Eye (tissue), 1 donor: ENCODE data around the gene APOL3.
"Not testable (repeated sequence)": the region's sequence is repeated elsewhere in the genome, so short reads cannot be mapped to it uniquely, and the experiment has no call there.

Experiments
- DNase-seq: peaks from one replicate; pipeline ENCODE4 v3.0.0-alpha.2; 2015

APOL3 gene

DNA sequence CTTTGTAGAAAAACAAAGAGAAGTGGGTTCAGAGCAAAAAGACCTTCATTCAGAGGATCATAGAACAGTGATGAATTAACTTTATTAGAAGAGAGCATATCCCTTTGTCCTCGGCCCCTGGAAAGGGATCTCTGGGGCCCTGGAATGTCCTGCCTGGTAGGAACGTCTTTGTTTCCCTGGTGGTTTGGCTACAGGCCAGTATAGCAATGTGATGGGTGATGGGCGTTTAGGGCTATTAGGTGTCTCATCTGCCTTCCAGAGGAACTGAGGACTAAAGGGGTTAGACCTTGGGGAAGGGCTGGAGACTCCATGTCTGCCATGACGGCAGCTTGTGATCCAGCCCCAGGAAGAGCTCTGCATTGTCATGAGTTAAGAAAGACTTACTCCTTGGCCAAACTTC lies 32.0 kb upstream of the APOL3 start:
- no peak for DNase-seq

DNA sequence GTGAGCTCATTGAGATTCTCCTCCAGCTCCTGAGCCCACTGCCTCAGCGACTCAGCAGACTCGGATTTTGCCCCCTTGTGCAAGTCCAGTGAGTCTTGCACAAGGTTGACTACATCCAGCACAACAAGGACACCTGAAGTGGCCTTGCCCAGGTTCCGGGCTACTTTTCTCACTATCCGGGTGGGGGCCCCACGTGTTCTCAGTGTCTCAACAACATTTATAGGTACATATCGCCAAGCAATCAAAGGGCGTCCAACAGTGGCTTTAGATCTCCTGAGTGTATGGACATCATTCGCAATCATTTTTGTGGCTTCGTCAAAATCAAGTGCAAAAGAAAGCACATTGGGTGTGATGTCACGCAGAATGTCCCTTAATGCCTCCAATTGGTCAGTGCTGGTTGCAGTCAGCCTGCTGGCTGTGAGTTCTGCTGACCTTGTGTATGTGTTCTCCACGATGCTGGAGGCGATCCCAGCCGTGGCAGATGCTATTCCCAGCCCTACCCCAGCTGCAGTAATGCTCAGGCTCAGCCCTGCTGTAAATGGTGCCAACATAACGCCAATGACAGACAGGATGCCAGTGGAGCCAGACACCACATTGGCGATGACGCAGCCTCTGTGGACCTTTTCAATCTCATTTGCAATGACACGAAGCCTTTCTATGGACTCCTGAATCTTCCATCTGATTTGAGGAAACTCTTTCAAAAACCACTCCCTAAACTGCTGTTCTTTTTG lies 30.7 kb upstream of the APOL3 start:
- no peak for DNase-seq

DNA sequence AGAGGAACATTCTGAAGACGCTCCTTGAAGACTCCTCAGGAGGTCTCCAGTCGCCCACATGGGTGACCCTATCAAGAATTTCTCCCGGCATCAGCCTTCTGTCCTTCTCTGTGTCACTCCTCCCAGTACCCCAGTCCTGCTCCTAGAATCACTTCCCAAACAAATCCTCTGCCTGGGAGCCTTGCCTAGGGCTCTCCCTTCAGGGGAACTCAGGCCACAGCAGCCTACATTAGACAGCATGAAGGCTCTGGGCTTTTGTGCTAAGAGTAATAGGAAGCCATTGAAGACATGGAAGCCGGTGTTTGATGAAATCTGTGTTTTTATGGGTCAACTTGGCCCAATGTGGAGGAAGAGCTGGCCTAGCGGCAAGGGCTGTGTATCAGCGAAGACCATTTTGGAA lies 27.3 kb upstream of the APOL3 start:
- not testable (repeated sequence) for DNase-seq

DNA sequence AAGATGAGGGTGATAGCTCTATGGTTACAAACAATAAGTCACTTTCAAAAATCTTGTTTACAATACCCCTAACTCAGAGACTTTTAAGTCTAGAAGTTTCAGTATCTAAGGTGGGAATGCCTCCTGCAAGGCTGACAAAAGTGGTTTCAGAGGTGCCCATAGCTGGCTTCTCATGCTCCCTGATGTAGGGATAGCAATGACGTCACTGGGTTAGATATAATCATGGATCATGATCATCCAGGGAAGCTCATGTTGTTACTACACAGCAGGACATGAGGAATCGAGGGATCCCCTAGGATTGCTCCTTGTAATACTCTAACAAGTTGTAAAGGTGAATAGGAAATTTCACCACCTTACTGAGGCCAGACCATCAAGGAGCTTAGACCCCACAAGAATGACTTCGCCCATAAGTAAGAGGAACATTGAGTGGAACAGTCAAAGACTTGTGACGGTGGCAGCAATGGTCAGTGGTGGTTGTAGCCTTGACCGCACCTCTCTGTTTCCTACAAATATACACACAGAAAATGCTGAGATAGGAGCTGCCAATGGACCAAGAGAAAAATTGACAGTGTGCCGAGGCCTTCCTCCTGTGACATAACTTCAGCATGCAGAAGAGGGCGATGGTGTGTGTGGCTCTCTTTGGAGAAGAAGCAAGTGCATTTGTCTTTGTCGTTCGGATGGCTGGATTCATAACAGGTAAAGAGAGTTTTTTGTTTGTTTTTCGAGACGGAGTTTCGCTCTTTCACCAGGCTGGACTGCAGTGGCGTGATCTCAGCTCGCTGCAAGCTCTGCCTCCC lies 25.5 kb upstream of the APOL3 start:
- no peak for DNase-seq

DNA sequence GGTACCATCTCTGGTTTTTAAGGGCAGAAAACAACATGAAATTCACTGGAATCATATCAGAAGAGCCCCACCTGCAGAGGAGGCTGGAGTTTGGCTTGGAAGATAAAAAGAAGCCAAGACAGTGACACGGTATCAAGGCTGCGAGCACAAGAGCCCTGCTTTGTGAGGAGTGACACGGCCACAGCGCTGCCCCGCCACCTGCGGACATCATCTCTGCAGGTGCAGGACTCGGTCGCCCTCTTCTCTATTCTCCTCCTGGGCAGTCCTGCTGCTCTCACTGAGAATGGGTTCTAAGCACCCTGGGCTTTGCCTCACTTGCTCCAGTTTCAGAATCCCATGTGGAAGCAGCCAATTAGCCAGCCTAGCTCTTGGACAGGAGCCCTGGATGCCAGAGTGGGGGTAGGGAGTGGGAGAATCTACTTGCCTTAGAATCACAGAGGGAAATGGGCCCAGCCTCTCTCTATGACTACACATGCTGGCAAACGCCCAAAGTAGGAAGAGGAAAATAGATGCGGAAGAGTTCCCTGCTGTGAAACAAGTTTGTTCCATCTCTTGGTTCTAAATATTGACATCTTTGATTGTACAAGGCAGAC lies 24.0 kb upstream of the APOL3 start:
- DNase-seq: no peak

DNA sequence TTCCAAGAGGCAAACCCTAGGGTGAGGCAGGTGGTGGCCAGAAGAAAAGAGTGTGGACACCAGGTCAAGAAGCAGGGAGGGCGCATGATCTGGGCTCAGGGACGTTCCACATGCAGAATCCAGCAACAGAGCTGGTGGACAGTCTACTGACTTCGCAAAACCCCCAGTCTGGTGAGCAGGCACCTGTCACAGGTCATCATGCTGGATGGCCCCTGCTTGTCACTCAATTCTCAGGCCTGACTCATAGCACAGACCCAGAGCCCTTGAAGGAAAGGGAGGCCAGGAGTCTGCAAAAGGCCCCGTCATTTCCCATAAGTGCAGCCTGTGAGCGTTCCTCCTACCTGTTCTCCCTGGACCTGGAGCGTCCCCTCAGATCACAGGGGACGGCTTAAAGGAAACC lies 22.9 kb upstream of the APOL3 start:
- no peak for DNase-seq

DNA sequence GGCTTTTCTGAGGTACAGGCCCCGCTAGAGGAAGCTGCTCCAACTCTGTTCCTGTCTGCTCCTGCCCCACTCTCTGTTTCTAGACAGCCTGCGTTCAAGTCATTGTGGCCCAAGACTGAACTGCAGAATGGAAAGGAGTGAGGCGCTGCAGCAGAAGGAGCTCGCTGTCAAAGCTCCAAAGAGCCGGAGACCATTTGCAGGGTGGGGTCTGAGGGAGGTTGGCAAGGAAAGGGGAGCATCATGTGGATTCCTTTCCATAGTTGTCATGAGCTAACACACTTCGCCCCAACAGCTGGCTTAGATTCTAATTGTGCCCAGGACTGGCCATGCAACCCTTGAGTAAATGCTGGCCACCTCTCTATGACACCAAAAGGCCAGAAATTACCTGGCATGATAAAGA lies 22.3 kb upstream of the APOL3 start:
- DNase-seq: no peak

DNA sequence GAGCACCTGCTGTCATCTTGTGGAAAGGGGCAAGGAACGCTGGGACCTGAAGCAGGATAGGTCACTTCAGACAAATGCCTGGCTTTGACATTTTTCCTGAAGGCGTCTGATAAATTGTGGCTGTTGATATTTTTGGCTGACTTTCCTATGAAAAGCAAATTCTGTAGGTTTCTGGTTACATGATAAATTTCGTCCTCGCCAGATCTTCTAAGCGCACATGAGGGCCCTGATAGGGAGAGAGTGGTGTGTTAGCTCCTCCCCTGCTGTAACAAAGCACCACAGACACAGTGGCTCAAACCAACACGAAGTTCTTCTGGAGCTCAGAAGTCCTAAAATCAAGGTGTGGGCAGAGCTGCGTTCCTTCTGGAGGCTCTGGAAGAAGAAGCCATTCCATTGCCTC lies 21.5 kb upstream of the APOL3 start:
- peak; percentile 19 for DNase-seq

DNA sequence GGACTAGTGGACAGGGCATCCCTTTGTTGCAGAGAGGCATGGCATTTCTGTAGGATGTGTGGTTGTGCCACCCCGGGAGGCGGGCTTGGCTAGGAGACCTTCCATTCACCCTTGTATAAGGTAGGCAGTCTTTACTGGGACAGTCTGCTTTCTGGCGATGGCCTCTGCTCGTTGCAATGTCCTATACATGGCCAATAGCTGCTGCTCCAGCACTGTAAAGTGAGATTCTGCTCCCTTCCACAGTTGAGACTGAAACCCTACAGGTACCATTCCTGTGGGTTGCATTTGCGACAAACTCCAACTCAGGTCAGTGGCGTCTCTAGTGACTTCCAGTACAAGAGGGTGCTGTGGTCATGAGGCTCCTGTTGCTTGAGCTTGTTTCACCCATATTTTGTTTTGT lies 20.4 kb upstream of the APOL3 start:
- DNase-seq: no peak

DNA sequence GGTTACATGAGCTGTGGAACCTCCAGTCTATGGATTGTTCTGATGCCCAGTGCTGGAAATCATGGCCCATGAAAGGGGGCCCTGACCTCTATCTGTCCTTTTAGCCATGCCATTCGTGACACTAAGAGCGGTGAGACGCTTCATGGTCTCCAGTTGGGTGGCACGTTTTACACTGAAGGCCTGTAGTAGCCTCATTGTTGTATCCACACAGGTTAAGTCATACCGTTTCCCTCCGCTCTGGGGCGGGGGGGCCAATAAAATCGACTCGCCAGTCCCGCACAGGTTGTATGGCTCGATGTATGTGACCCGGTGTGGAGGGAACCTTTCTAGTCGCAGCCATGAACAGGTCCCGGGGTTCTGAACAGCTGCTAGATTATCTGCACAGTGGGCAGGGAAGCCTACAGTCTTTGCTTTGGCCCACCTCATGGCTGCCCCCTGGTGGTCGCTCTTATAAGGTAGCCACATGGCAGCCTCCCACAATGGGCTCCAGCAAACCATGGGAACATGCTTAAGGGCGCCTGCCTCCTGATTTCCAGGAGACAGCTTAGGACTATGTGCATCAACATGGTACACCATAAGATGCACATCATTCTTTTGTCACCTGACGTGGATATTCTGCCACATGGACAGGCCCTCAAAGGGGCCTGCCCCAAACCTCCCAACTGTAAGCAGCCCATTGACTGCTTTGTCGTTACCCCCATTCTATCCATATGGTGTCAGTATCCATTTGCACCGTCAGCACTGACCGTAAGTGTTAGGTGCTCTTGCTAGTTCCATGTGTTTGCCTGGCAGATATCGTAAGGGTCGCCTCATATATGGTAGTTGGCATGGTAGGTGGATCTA lies 19.7 kb upstream of the APOL3 start:
- DNase-seq: peak; percentile 73

DNA sequence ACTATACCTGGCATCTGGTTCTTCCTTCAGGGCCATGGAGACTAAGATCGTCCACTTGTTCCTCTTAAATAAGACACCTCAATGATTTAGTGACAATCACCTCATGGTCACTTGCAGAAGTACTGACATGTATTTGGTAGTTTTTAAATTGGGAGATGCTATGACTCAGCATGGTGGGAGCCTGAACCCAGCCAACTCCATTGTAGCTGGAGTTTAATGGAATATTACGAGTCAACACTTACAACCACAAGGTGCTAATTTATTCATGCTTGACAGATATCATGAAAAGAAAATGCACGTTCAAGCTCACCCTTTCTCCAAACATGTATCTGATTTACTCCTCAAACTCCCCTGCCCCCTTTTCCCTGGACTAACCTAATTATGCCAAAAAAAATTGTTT lies 16.6 kb upstream of the APOL3 start:
- DNase-seq: no peak

DNA sequence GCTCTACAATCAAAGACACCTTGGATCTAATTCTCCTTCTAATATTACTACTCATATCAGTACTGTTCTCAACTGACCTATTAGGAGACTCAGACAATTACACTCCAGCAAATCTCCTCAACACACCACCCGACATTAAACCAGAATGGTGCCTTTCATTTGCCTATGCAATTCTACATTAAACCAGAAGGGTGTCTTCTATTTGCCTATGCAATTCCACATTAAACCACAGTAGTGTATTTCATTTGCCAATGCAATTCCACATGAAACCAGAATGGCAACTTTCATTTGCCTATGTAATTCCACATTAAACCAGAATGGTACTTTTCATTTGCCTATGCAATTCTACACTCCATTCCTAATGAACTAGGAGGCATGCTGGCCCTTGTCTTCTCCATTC lies 15.3 kb upstream of the APOL3 start:
- no peak for DNase-seq

DNA sequence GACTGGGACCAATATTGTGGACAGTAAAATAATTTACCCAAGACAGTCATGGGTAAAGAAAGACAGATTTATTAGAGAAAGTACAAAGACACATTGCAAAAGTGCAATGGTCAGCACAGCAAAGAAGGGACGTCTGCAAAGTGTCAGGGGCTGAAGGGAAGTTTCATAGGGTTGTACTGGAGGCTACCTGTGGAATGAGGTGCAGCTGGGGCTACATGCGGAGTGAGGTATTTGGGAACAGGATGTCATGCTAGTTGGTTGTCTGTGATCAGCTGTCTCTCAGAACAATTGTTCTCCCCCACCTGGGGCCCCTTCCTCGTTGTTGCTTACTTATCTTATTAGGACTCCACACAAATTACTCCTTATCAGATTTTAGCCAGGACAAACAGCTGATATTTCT lies 11.4 kb upstream of the APOL3 start:
- DNase-seq: no peak

DNA sequence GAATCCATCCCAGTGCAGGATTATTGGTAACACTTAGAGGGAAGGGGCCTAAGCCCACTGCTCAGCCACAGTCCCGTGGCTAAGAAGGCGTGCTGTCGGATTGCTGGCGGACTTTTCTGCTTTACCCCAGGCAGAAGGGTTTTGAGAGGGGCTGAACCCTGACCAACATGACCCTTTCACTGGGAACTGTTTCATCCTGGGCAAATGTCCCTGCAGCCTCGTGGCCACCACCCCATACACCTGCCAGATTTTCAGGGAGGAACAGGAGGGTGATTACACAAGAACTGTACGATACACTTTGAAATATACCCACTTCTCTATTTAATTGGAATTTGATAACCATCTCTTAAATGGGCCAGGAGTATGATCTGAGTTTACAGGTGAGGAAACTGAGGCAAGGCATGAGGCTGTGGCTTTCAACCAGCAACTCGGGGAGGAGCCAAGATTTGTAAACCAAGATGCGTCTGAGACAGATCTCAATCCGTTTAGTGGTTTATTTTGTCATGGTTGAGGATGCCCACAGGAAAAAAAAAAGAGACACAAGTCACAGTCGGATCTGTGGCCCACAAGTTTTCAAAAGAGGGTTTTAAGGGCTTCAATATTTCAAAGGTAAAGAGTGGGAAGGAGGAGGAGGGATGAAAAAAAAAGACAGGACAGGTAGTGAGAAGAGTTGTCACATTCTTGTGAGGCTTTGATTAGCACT lies 6.1 kb upstream of the APOL3 start:
- no peak for DNase-seq

DNA sequence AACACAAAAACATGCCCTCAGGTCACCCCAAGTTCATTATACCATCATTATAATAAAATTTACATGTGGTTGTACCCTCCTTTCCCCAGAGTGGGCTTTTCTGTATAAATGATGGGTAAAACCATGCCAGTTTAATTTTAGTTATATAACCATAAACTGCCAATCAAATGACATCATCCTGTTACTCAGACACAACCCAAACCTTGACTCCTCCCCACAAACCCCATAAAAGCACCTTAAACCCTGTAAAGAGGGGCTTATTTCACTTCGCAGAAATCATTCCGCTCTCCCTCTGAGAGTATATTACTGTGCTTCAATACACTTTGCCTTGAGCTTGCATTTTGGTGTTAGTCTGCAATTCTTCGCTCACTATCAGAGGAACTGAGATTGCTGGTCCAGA lies 5.5 kb upstream of the APOL3 start:
- DNase-seq: no peak

DNA sequence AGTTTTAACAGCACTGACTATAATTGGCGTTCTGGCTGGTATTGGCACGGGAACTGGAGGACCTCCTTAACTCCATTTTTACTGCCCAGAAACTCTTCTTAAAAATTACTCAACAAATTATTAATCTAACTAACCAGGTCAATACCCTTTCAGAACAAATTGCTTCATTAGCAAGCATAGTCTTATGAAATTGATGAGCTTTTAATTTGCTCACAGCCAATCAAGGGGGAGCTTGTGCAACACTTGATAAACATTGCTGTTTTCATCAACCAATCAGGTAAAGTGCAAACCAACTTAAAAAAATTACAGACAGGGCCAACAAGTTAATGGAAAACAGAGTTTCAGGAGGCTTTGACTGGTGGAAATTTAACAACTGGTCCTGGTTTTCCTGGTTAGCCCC lies 4.6 kb upstream of the APOL3 start:
- DNase-seq: no peak

DNA sequence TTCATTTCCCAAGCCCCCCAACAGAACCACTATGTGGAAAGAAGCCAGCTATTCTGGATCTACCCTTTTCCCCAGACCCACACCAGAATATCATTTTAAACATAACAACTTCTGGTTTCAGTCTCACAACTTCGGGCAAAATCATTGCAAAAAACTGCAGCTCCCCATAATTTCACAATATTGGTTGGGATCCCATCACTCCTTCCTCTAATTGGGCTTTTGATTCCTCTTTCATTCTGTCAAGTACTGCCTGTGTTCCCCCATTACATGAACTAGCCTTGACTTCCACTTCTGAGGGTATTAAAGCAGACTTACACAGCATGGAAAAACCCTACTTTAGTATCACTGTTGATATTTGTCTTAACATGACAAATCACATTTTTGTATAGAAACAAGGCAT lies 4.1 kb upstream of the APOL3 start:
- no peak for DNase-seq

DNA sequence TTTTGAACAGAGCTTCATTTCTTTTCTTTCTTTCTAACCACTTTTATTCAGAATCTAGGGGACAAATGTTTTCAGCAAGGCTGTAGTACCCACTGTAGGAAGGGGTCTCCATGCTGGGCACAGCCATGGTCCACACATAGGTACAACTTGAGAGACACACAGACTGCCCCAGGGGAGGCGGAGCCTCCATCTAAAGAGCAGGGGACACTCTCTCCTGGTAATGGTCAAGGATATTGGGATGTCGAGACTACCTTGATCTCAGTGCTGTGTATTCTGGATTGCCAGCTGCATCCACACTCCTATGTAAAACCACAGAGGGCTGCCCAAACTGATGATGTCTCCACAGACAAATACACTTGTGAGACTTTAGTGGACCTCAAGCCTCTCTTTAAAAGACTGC lies 2.9 kb upstream of the APOL3 start:
- no peak for DNase-seq

DNA sequence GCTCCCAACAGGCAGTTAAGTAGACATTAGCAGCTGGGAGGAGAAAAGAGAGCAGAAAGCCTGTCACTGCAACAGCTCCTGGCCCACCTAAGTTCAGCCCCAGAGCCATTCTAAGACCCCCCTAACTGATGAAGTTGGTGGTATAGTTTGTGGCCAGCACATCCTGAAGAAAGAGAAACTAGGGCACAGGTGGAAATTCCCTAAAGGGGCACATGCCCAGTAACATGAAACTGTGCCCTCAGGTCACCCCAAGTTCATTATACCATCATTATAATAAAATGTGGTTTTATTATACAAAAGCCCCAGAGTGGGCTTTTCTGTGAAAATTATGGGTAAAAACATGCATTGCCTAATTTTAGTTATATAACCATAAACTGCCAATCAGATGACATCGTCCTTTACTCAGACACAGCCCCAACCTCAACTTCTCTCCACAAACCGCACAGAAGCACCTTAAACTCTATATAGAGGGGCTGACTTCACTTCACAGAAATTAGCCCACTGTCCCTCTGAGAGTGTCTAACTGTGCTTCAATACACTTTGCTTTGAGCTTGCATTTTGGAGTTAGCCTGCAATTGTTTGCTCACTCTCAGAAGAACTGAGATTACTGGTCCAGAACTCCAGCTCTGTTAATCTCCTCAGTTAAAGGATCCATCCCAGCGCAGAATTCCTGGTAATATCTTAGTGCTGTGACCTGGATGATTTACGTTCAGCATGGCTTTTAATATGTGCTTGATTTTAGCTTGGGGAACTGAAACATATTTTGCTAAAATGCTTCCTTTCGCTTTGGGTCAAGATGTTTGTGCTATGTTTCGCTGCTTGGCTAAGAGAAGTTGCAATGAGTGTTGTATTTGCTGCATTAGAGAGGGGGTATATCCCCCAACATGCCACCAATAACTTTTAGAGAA lies 1.8 kb upstream of the APOL3 start:
- no peak for DNase-seq

DNA sequence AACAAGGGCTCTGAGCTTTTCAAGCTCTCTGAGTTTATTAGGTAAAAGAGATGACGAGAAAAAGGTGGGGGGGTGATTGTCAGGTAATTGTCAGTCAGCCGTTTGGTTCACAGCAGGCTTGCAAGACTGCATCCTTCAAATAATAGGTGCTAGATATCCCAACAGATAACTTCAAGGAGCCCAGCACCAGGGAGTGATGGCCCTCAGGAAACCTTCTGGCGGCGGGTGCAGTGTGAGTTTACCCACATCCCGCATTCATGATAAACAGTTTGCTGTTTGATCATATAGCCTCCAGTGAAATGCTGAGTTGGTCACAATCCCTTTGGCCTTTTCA lies 1.2 kb upstream of the APOL3 start:
- not testable (repeated sequence) for DNase-seq

DNA sequence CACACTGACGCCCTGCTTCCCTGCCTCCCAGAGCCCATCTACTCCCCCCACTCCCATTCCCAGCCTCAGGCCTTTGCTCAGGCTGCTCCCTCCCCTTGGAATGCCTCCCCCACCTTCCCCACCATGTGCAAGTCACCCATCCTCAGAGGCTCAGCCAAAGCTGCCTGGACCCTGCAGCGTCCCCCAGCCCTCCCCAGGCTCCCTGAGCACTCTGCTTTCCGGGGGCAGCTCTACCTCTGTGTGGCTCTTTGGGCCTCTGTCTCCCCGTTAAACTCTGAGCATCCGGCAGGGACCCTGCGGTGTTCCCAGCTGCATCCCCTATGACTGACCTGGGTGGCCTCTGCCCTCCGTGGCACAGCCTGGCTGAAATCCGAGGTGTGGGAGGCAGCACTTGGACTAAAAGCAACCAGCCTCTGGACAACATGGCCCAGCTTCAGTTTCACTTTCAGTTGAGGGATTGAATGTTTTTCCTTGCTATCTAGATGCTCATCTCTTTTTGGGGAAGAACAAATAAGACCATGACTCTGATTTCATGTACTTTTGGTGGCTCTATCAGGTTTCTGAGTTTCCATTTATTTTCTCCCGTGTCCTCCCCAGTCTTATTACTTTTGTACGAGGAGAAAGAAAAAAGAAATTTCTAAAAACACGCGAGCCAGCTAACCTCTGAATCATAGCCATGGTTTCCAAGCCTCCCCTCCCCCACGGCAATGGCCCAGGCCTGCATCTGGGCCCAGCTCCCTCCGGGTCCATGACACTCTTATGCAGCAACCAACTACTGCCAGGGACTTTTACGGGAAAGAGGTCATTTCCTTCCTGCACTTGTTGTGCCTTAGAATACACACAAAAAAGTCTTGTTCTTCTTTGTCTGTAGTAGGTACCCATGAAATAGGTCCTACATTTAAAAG lies 3.8 kb downstream of the APOL3 start:
- DNase-seq: peak; percentile 46
